GM19193 (cell line): Measurements from ENCODE around the gene RANGAP1.

Experiments used
- POLR2A ChIP-seq: IDR thresholded peaks from 4 replicates; pipeline ENCODE4 v1.6.1; 2011; ENCODE audit not compliant: insufficient read depth, insufficient read length; ENCODE audit errors: extremely low read depth

Gene RANGAP1

GRCh38 chr22:41234815-41235695, 50.9 kb downstream of the RANGAP1 start:
- no peak for TF ChIP-seq POLR2A

GRCh38 chr22:41231369-41231768, 54.6 kb downstream of the RANGAP1 start:
- no peak for TF ChIP-seq POLR2A

- TF ChIP-seq POLR2A, result no peak
Observed at GRCh38 chr22:41230401-41230785, 55.6 kb downstream of the RANGAP1 start.

- no peak for TF ChIP-seq POLR2A
Observed at GRCh38 chr22:41229730-41230400, 56.1 kb downstream of the RANGAP1 start.

GRCh38 chr22:41229215-41229614, 56.8 kb downstream of the RANGAP1 start:
- no peak for TF ChIP-seq POLR2A

GRCh38 chr22:41226723-41227655, 59.0 kb downstream of the RANGAP1 start:
- no peak for TF ChIP-seq POLR2A

- no peak for TF ChIP-seq POLR2A
Observed at GRCh38 chr22:41223535-41223934, 62.5 kb downstream of the RANGAP1 start.

- no peak for TF ChIP-seq POLR2A
Observed at GRCh38 chr22:41222846-41223507, 63.0 kb downstream of the RANGAP1 start.

GRCh38 chr22:41217553-41218157, 68.3 kb downstream of the RANGAP1 start:
- peak; percentile 14 for TF ChIP-seq POLR2A

GRCh38 chr22:41216984-41217383, 69.0 kb downstream of the RANGAP1 start:
- TF ChIP-seq POLR2A, result no peak

- no peak for TF ChIP-seq POLR2A
Observed at GRCh38 chr22:41215926-41216325, 70.1 kb downstream of the RANGAP1 start.

GRCh38 chr22:41215409-41215808, 70.6 kb downstream of the RANGAP1 start:
- no peak for TF ChIP-seq POLR2A

- no peak for TF ChIP-seq POLR2A
Observed at GRCh38 chr22:41206719-41207118, 79.3 kb downstream of the RANGAP1 start.
